ENCODE data around the gene ZNF536. TPM values are rescaled to one million over a fixed set of nuclear protein-coding genes. Genes with fewer than 3 reads are reported as not detected.

ZNF536 gene
- total RNA-seq, 4 donors from 2014 or later = 1.00 to 7.1 (median 1.8) TPM

DNA sequence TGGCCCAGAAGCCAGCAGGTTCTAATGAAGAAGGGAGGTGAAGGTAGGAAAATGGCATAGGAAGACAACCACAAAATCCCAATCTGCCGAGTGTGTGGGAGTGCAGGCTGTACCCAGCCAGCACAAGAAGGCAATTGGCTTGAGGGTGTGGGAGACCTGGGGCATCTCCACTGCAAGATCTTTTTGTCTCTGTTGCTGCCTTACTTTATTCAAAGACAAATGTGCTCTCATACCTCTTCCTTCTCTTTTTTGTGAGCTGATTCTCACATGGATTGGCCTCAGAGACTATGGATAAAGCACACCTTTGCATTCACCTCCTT, 183.6 kb downstream of the ZNF536 start:
- no peak overlapping the region for H3K27ac ChIP-seq
- no peaks in the 10 kb centered on the region for H3K9me3 ChIP-seq
- no peak for DNase-seq
- H3K36me3 ChIP-seq = no peaks in the 10 kb centered on the region
- H3K27me3 ChIP-seq = no peaks in the 10 kb centered on the region
- H3K4me3 ChIP-seq = no peak overlapping the region
- intact Hi-C loops (cut with DNase I; ENCODE audit: low total_unique reads) = no loop called here
- H3K4me1 ChIP-seq = no peaks in the 10 kb centered on the region
- in situ Hi-C loops (cut with MboI; ENCODE audit: low pct_ligation_motif_present in 1 of 4, low pct_unique_long_range_greater_than_20kb in 1 of 4, low sequenced_read_pairs in 3 of 4) = no loop called here
- 86% methylated on average over 1 of the region's 1 CpG; no CpG with 5 or more reads in 1 of the 2 donors for WGBS, 2 donors (ENCODE audit: low coverage in 1 of 2)
- TF ChIP-seq POLR2A (IDR thresholded peaks at IDR 0.05) (no peak), EP300 (IDR thresholded peaks at IDR 0.05; ENCODE audit: low read depth) (no peak), POLR2AphosphoS5 (IDR thresholded peaks at IDR 0.05) (no peak)
- TF ChIP-seq, protein P1, sequence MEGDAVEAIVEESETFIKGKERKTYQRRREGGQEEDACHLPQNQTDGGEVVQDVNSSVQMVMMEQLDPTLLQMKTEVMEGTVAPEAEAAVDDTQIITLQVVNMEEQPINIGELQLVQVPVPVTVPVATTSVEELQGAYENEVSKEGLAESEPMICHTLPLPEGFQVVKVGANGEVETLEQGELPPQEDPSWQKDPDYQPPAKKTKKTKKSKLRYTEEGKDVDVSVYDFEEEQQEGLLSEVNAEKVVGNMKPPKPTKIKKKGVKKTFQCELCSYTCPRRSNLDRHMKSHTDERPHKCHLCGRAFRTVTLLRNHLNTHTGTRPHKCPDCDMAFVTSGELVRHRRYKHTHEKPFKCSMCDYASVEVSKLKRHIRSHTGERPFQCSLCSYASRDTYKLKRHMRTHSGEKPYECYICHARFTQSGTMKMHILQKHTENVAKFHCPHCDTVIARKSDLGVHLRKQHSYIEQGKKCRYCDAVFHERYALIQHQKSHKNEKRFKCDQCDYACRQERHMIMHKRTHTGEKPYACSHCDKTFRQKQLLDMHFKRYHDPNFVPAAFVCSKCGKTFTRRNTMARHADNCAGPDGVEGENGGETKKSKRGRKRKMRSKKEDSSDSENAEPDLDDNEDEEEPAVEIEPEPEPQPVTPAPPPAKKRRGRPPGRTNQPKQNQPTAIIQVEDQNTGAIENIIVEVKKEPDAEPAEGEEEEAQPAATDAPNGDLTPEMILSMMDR (IDR thresholded peaks at IDR 0.05) = no peak

DNA sequence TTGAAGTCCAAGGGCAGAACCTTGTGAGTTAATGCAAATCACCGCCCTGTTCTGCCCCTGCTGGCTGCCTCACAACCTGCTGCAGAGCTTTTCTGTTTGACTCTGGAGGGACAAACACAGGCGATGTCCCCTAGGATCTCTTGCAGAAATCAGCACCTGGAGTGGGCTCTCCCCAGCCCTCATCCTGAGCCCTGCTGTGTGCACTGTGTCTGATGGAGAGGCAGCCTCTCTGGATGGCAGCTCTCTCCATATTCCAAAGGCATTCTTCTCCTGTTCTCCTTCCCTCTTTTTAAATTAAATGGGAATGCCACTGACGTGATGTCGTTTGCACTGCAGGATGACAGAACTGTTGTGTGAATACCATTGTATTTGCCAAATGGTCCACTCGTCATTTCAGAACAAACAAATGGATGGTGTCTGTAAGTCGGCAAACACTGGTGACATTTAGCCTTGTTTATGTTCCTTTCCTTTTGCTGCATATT, 184.1 kb downstream of the ZNF536 start:
- Histone ChIP-seq H3K27ac (no peak overlapping the region), H3K4me3 (no peak overlapping the region), H3K4me1 (no peaks in the 10 kb centered on the region), H3K27me3 (no peaks in the 10 kb centered on the region), H3K9me3 (no peaks in the 10 kb centered on the region), H3K36me3 (no peaks in the 10 kb centered on the region)
- 13 to 53% methylated on average over 4 to 6 of the region's 6 CpGs for WGBS, 2 donors (ENCODE audit: low coverage in 1 of 2)
- no peak for DNase-seq
- TF ChIP-seq, protein P1 (IDR thresholded peaks at IDR 0.05) = no peak
- TF ChIP-seq POLR2AphosphoS5 (IDR thresholded peaks at IDR 0.05) (no peak), EP300 (IDR thresholded peaks at IDR 0.05; ENCODE audit: low read depth) (no peak), POLR2A (IDR thresholded peaks at IDR 0.05) (no peak)
- in situ Hi-C loops (cut with MboI; ENCODE audit: low pct_ligation_motif_present in 1 of 4, low pct_unique_long_range_greater_than_20kb in 1 of 4, low sequenced_read_pairs in 3 of 4) = no loop called here
- intact Hi-C loops (cut with DNase I; ENCODE audit: low total_unique reads) = no loop called here

DNA sequence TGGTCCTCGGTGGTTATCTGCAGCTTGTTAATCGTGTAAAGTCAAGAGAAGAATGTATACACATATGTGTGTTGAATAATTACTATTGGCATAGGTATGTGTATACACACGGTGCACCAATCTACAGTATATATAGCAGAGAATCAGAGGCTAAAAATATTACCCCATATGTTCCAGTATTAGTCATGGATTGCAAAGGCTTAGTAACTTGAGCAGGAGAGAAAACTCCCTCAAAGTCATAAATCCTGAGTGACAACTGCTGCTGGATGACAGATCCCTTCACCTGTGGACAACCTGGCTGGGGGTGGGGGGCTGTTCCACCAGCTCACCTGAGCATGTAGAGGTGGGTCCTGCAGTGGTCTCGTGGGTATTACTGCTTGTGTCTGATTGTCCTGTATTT, 185.0 kb downstream of the ZNF536 start:
- no peaks in the 10 kb centered on the region for H3K27me3 ChIP-seq
- in situ Hi-C loops (cut with MboI; ENCODE audit: low pct_ligation_motif_present in 1 of 4, low pct_unique_long_range_greater_than_20kb in 1 of 4, low sequenced_read_pairs in 3 of 4) = no loop called here
- H3K9me3 ChIP-seq = no peaks in the 10 kb centered on the region
- H3K27ac ChIP-seq = no peak overlapping the region
- H3K36me3 ChIP-seq = no peaks in the 10 kb centered on the region
- intact Hi-C loops (cut with DNase I; ENCODE audit: low total_unique reads) = no loop called here
- TF ChIP-seq, protein P1 (IDR thresholded peaks at IDR 0.05) = no peak
- TF ChIP-seq POLR2AphosphoS5 (IDR thresholded peaks at IDR 0.05) = no peak
- TF ChIP-seq POLR2A (IDR thresholded peaks at IDR 0.05) = no peak
- TF ChIP-seq EP300 (IDR thresholded peaks at IDR 0.05; ENCODE audit: low read depth) = no peak
- H3K4me3 ChIP-seq = no peak overlapping the region
- no peak for DNase-seq
- WGBS, 2 donors (ENCODE audit: low coverage in 1 of 2) = 14 to 47% methylated on average over 1 to 4 of the region's 4 CpGs
- no peaks in the 10 kb centered on the region for H3K4me1 ChIP-seq

- H3K4me1 ChIP-seq = no peaks in the 10 kb centered on the region
- H3K27me3 ChIP-seq = no peaks in the 10 kb centered on the region
- in situ Hi-C loops (cut with MboI; ENCODE audit: low pct_ligation_motif_present in 1 of 4, low pct_unique_long_range_greater_than_20kb in 1 of 4, low sequenced_read_pairs in 3 of 4) = no loop called here
- 74 to 82% methylated on average over 2 to 13 of the region's 13 CpGs for WGBS, 2 donors (ENCODE audit: low coverage in 1 of 2)
- intact Hi-C loops (cut with DNase I; ENCODE audit: low total_unique reads) = no loop called here
- no peaks in the 10 kb centered on the region for H3K9me3 ChIP-seq
- DNase-seq = no peak
- H3K4me3 ChIP-seq = no peak overlapping the region
- H3K27ac ChIP-seq = no peak overlapping the region
- no peaks in the 10 kb centered on the region for H3K36me3 ChIP-seq
- TF ChIP-seq POLR2A (IDR thresholded peaks at IDR 0.05) (no peak), EP300 (IDR thresholded peaks at IDR 0.05; ENCODE audit: low read depth) (no peak), POLR2AphosphoS5 (IDR thresholded peaks at IDR 0.05) (no peak)
- TF ChIP-seq, protein P1 (IDR thresholded peaks at IDR 0.05) = no peak
Measured at GRCh38 chr19:30557927-30558557, 185.9 kb downstream of the ZNF536 start.
